ENCODE measurements around the gene SELENOS.

Gene SELENOS

GRCh38 chr15:101308604-101309435 is 31.5 kb upstream of the SELENOS start:
- FAIRE-seq, result no peak
- DNase-seq (ENCODE audit: insufficient read length), result no peak
- TF ChIP-seq POLR2AphosphoS5 (IDR thresholded peaks at IDR 0.05; ENCODE audit: low read depth, low read length) (no peak), POLR2A (IDR thresholded peaks at IDR 0.05; ENCODE audit: low read depth, low read length) (no peak), TAF1 (IDR thresholded peaks at IDR 0.05; ENCODE audit: borderline replicate concordance, low read depth, low read length) (no peak)

- DNase-seq (ENCODE audit: insufficient read length), result no peak
- TF ChIP-seq TAF1 (IDR thresholded peaks at IDR 0.05; ENCODE audit: borderline replicate concordance, low read depth, low read length), result no peak
- TF ChIP-seq POLR2A (IDR thresholded peaks at IDR 0.05; ENCODE audit: low read depth, low read length), result no peak
- no peak for TF ChIP-seq POLR2AphosphoS5 (IDR thresholded peaks at IDR 0.05; ENCODE audit: low read depth, low read length)
- no peak for FAIRE-seq
Measured at GRCh38 chr15:101307897-101308603, 30.8 kb upstream of the SELENOS start.

- TF ChIP-seq POLR2AphosphoS5 (IDR thresholded peaks at IDR 0.05; ENCODE audit: low read depth, low read length) (no peak), POLR2A (IDR thresholded peaks at IDR 0.05; ENCODE audit: low read depth, low read length) (no peak), TAF1 (IDR thresholded peaks at IDR 0.05; ENCODE audit: borderline replicate concordance, low read depth, low read length) (no peak)
- DNase-seq (ENCODE audit: insufficient read length), result no peak
- no peak for FAIRE-seq
Measured at GRCh38 chr15:101307048-101307896, 30.0 kb upstream of the SELENOS start.

GRCh38 chr15:101306341-101307047 is 29.2 kb upstream of the SELENOS start:
- no peak for FAIRE-seq
- DNase-seq (ENCODE audit: insufficient read length), result no peak
- TF ChIP-seq POLR2AphosphoS5 (IDR thresholded peaks at IDR 0.05; ENCODE audit: low read depth, low read length) (no peak), TAF1 (IDR thresholded peaks at IDR 0.05; ENCODE audit: borderline replicate concordance, low read depth, low read length) (no peak), POLR2A (IDR thresholded peaks at IDR 0.05; ENCODE audit: low read depth, low read length) (no peak)

- DNase-seq (ENCODE audit: insufficient read length), result no peak
- TF ChIP-seq POLR2A (IDR thresholded peaks at IDR 0.05; ENCODE audit: low read depth, low read length) (no peak), POLR2AphosphoS5 (IDR thresholded peaks at IDR 0.05; ENCODE audit: low read depth, low read length) (no peak), TAF1 (IDR thresholded peaks at IDR 0.05; ENCODE audit: borderline replicate concordance, low read depth, low read length) (no peak)
- no peak for FAIRE-seq
Measured at GRCh38 chr15:101305820-101306255, 28.6 kb upstream of the SELENOS start.

GRCh38 chr15:101303408-101303807 is 26.1 kb upstream of the SELENOS start:
- FAIRE-seq (no peak), DNase-seq (ENCODE audit: insufficient read length) (no peak)
- no peak for TF ChIP-seq POLR2A (IDR thresholded peaks at IDR 0.05; ENCODE audit: low read depth, low read length)
- TF ChIP-seq POLR2AphosphoS5 (IDR thresholded peaks at IDR 0.05; ENCODE audit: low read depth, low read length), result no peak
- no peak for TF ChIP-seq TAF1 (IDR thresholded peaks at IDR 0.05; ENCODE audit: borderline replicate concordance, low read depth, low read length)

GRCh38 chr15:101296418-101297405 is 19.4 kb upstream of the SELENOS start:
- DNase-seq (ENCODE audit: insufficient read length), result no peak
- no peak for FAIRE-seq
- TF ChIP-seq POLR2A (IDR thresholded peaks at IDR 0.05; ENCODE audit: low read depth, low read length) (no peak), POLR2AphosphoS5 (IDR thresholded peaks at IDR 0.05; ENCODE audit: low read depth, low read length) (no peak), TAF1 (IDR thresholded peaks at IDR 0.05; ENCODE audit: borderline replicate concordance, low read depth, low read length) (no peak)

GRCh38 chr15:101295607-101296161 is 18.4 kb upstream of the SELENOS start:
- FAIRE-seq (no peak), DNase-seq (ENCODE audit: insufficient read length) (no peak)
- TF ChIP-seq TAF1 (IDR thresholded peaks at IDR 0.05; ENCODE audit: borderline replicate concordance, low read depth, low read length) (no peak), POLR2AphosphoS5 (IDR thresholded peaks at IDR 0.05; ENCODE audit: low read depth, low read length) (no peak), POLR2A (IDR thresholded peaks at IDR 0.05; ENCODE audit: low read depth, low read length) (no peak)

GRCh38 chr15:101294731-101295606 is 17.7 kb upstream of the SELENOS start, which contains the start of gene SNRPA1:
SNRPA1 (minus strand) TSS chr15:101295248; CDS start chr15:101295178, 70 bp downstream.
- TF ChIP-seq POLR2AphosphoS5 (IDR thresholded peaks at IDR 0.05; ENCODE audit: low read depth, low read length), result peak; percentile 85
- peak; percentile 42; the same call in 1 of the 2 replicates for TF ChIP-seq TAF1 (IDR thresholded peaks at IDR 0.05; ENCODE audit: borderline replicate concordance, low read depth, low read length)
- TF ChIP-seq POLR2A (IDR thresholded peaks at IDR 0.05; ENCODE audit: low read depth, low read length), result peak; percentile 92

More at GRCh38 chr15:101294731-101295606, 17.7 kb upstream of the SELENOS start, which contains the start of gene SNRPA1:
- FAIRE-seq, result peak; percentile 96
- DNase-seq (ENCODE audit: insufficient read length), result peak; percentile 85

Data from GM12892 (cell line).